SK-N-SH treated with all-trans-retinoic acid at 6 μM for 48 hours (cell line): ENCODE results near the gene CARD10.

Source experiments
- ARNTL ChIP-seq: fragments of 450-650 bp; formaldehyde crosslinking; IDR thresholded peaks from 2 replicates; pipeline ENCODE4 v1.5.0; 2020; ENCODE audit warnings: low read depth, mild to moderate bottlenecking, moderate library complexity, borderline replicate concordance
- BACH2 ChIP-seq: fragments of 250-450 bp; sonication (Bioruptor Pico); IDR thresholded peaks from 2 replicates; pipeline ENCODE4 v1.9.0; 2021; ENCODE audit warnings: mild to moderate bottlenecking, borderline replicate concordance
- CREB5 ChIP-seq: fragments of 250-450 bp; sonication (Bioruptor Pico); IDR thresholded peaks from 2 replicates; pipeline ENCODE4 v1.5.1; 2020; ENCODE audit warnings: low read depth, mild to moderate bottlenecking, moderate library complexity
- CSDC2 ChIP-seq: fragments of 250-450 bp; sonication (Bioruptor Pico); IDR thresholded peaks from 2 replicates; pipeline ENCODE4 v1.5.0; 2020; ENCODE audit warnings: mild to moderate bottlenecking, moderate library complexity
- GLIS3 ChIP-seq: fragments of 250-450 bp; sonication (Bioruptor Pico); IDR thresholded peaks from 2 replicates; pipeline ENCODE4 v1.5.0; 2020; ENCODE audit warnings: mild to moderate bottlenecking, moderate library complexity
- PATZ1 ChIP-seq: fragments of 250-450 bp; sonication (Bioruptor Pico); IDR thresholded peaks from 2 replicates; pipeline ENCODE4 v1.8.0; 2020; ENCODE audit warnings: mild to moderate bottlenecking, moderate library complexity, borderline replicate concordance
- PPARA ChIP-seq: fragments of 250-450 bp; sonication (Bioruptor Pico); IDR thresholded peaks from 2 replicates; pipeline ENCODE4 v1.5.0; 2020; ENCODE audit warnings: mild to moderate bottlenecking, borderline replicate concordance
- RARB ChIP-seq: fragments of 250-450 bp; sonication (Bioruptor Pico); IDR thresholded peaks from 2 replicates; pipeline ENCODE4 v1.8.0; 2021; ENCODE audit warnings: mild to moderate bottlenecking, moderate library complexity
- SNAI2 ChIP-seq: fragments of 250-450 bp; sonication (Bioruptor Pico); IDR thresholded peaks from 2 replicates; pipeline ENCODE4 v1.5.0; 2020; ENCODE audit warnings: mild to moderate bottlenecking, moderate library complexity
- ZFP30 ChIP-seq: fragments of 450-650 bp; formaldehyde crosslinking; IDR thresholded peaks from 2 replicates; pipeline ENCODE4 v1.5.0; 2022; ENCODE audit warnings: mild to moderate bottlenecking, moderate library complexity
- ZNF565 ChIP-seq: fragments of 450-650 bp; formaldehyde crosslinking; conservative IDR thresholded peaks from 2 replicates; pipeline ENCODE4 v1.5.0; 2020; ENCODE audit warnings: low read depth, mild to moderate bottlenecking, moderate library complexity
- ZNF70 ChIP-seq: fragments of 450-650 bp; formaldehyde crosslinking; IDR thresholded peaks from 2 replicates; pipeline ENCODE4 v1.5.0; 2020; ENCODE audit warnings: mild to moderate bottlenecking, moderate library complexity
- ZNF8 ChIP-seq: fragments of 450-650 bp; formaldehyde crosslinking; IDR thresholded peaks from 2 replicates; pipeline ENCODE4 v1.5.0; 2020; ENCODE audit warnings: mild to moderate bottlenecking, moderate library complexity
- TF ChIP-seq, protein P1 (sequence below): fragments of 250-450 bp; sonication (Bioruptor Pico); IDR thresholded peaks from 2 replicates; pipeline ENCODE4 v1.5.1; 2021; ENCODE audit warnings: mild to moderate bottlenecking, moderate library complexity

- no peak for TF ChIP-seq CREB5 (CRISPR knock-in tag)
- no peak for TF ChIP-seq PATZ1
- no peak for TF ChIP-seq BACH2 (CRISPR knock-in tag)
- no peak for TF ChIP-seq CSDC2 (CRISPR knock-in tag)
- TF ChIP-seq ZNF8 (CRISPR knock-in tag) = no peak
- no peak for TF ChIP-seq ZFP30 (CRISPR knock-in tag)
- TF ChIP-seq PPARA (CRISPR knock-in tag) = no peak
- TF ChIP-seq ZNF565 = no peak
- TF ChIP-seq, protein P1, sequence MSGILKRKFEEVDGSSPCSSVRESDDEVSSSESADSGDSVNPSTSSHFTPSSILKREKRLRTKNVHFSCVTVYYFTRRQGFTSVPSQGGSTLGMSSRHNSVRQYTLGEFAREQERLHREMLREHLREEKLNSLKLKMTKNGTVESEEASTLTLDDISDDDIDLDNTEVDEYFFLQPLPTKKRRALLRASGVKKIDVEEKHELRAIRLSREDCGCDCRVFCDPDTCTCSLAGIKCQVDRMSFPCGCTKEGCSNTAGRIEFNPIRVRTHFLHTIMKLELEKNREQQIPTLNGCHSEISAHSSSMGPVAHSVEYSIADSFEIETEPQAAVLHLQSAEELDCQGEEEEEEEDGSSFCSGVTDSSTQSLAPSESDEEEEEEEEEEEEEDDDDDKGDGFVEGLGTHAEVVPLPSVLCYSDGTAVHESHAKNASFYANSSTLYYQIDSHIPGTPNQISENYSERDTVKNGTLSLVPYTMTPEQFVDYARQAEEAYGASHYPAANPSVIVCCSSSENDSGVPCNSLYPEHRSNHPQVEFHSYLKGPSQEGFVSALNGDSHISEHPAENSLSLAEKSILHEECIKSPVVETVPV = no peak
- no peak for TF ChIP-seq GLIS3 (CRISPR knock-in tag)
- no peak for TF ChIP-seq RARB
- TF ChIP-seq ZNF70 (CRISPR knock-in tag) = no peak
- no peak for TF ChIP-seq ARNTL (CRISPR knock-in tag)
- TF ChIP-seq SNAI2 (CRISPR knock-in tag) = no peak
Observed at GRCh38 chr22:37470087-37470445, 49.1 kb downstream of the CARD10 start.
